Measurements from ENCODE around the gene RPL38.

The RPL38 gene

GRCh38 chr17:74222399-74222798 lies 18.9 kb downstream of the RPL38 start:
- Histone ChIP-seq H3K27me3 (ENCODE audit: insufficient read depth, poor library complexity, severe bottlenecking) (no peaks in the 10 kb centered on the region), H3K4me3 (replicated peaks; ENCODE audit: insufficient read depth, low read length) (no peak overlapping the region), H3K27ac (replicated peaks) (no peak overlapping the region)
- DNase-seq (ENCODE audit: low read depth in 1 of 2, low spot score in 1 of 2): no peak
- TF ChIP-seq REST (IDR thresholded peaks at IDR 0.05; ENCODE audit: insufficient replicate concordance, low read depth): no peak
- no peak for TF ChIP-seq SPI1 (IDR thresholded peaks at IDR 0.05; ENCODE audit: borderline replicate concordance, low read depth)
- TF ChIP-seq CTCF (IDR thresholded peaks at IDR 0.05; ENCODE audit: insufficient read depth, low read length): no peak
- TF ChIP-seq GABPA (IDR thresholded peaks at IDR 0.05; ENCODE audit: low read depth): no peak
- no peak for TF ChIP-seq POLR2AphosphoS5 (IDR thresholded peaks at IDR 0.05; ENCODE audit: low read depth)

GRCh38 chr17:74223901-74224300 lies 20.4 kb downstream of the RPL38 start:
- Histone ChIP-seq H3K27ac (replicated peaks) (no peak overlapping the region), H3K4me3 (replicated peaks; ENCODE audit: insufficient read depth, low read length) (no peak overlapping the region), H3K27me3 (ENCODE audit: insufficient read depth, poor library complexity, severe bottlenecking) (no peaks in the 10 kb centered on the region)
- TF ChIP-seq GABPA (IDR thresholded peaks at IDR 0.05; ENCODE audit: low read depth): no peak
- TF ChIP-seq CTCF (IDR thresholded peaks at IDR 0.05; ENCODE audit: insufficient read depth, low read length): no peak
- no peak for TF ChIP-seq POLR2AphosphoS5 (IDR thresholded peaks at IDR 0.05; ENCODE audit: low read depth)
- no peak for TF ChIP-seq SPI1 (IDR thresholded peaks at IDR 0.05; ENCODE audit: borderline replicate concordance, low read depth)
- no peak for TF ChIP-seq REST (IDR thresholded peaks at IDR 0.05; ENCODE audit: insufficient replicate concordance, low read depth)
- no peak for DNase-seq (ENCODE audit: low read depth in 1 of 2, low spot score in 1 of 2)

- DNase-seq (ENCODE audit: low read depth in 1 of 2, low spot score in 1 of 2): no peak
- H3K27me3 ChIP-seq (ENCODE audit: insufficient read depth, poor library complexity, severe bottlenecking): no peaks in the 10 kb centered on the region
- TF ChIP-seq CTCF (IDR thresholded peaks at IDR 0.05; ENCODE audit: insufficient read depth, low read length) (no peak), SPI1 (IDR thresholded peaks at IDR 0.05; ENCODE audit: borderline replicate concordance, low read depth) (no peak), GABPA (IDR thresholded peaks at IDR 0.05; ENCODE audit: low read depth) (no peak), POLR2AphosphoS5 (IDR thresholded peaks at IDR 0.05; ENCODE audit: low read depth) (no peak), REST (IDR thresholded peaks at IDR 0.05; ENCODE audit: insufficient replicate concordance, low read depth) (no peak)
- H3K27ac ChIP-seq (replicated peaks): no peak overlapping the region
- H3K4me3 ChIP-seq (replicated peaks; ENCODE audit: insufficient read depth, low read length): no peak overlapping the region
These were observed 21.7 kb downstream of the RPL38 start for GRCh38 chr17:74224959-74225725.

Measured in HL-60 (cell line).